Skeletal muscle satellite cell (primary cell): ENCODE data around the gene NPAS3.

Source experiments
- H3K27me3 ChIP-seq: 2 replicates; pipeline ENCODE4 v1.7.0; 2013; ENCODE audit warnings: low read length; ENCODE audit not compliant: control insufficient read depth, insufficient read depth
- H3K36me3 ChIP-seq: 2 replicates; pipeline ENCODE4 v1.7.0; 2013; ENCODE audit warnings: mild to moderate bottlenecking, control low read depth, low read length; ENCODE audit not compliant: insufficient read depth
- H3K4me1 ChIP-seq: 2 replicates; pipeline ENCODE4 v1.7.0; 2013; ENCODE audit warnings: low read length; ENCODE audit not compliant: control insufficient read depth, insufficient read depth
- H3K4me2 ChIP-seq: 2 replicates; pipeline ENCODE4 v1.7.0; 2013; ENCODE audit warnings: mild to moderate bottlenecking, low read length
- H3K4me3 ChIP-seq: 2 replicates; pipeline ENCODE4 v1.7.0; 2013; ENCODE audit warnings: low read length
- H3K9ac ChIP-seq: 2 replicates; pipeline ENCODE4 v1.7.0; 2013; ENCODE audit warnings: mild to moderate bottlenecking, low read depth, low read length, moderate library complexity
- H3K9me3 ChIP-seq: replicated peaks from 2 replicates; pipeline ENCODE4 v1.7.0; 2013; ENCODE audit warnings: mild to moderate bottlenecking, control low read depth, low read length

The NPAS3 gene

GRCh38 chr14:33349871-33350270, 411.2 kb downstream of the NPAS3 start:
- no peaks in the 10 kb centered on the region for H3K9me3 ChIP-seq
- H3K9ac ChIP-seq, result no peak overlapping the region
- H3K36me3 ChIP-seq, result no peaks in the 10 kb centered on the region
- H3K4me3 ChIP-seq, result no peak overlapping the region
- H3K27me3 ChIP-seq, result no peaks in the 10 kb centered on the region
- no peak overlapping the region for H3K4me2 ChIP-seq
- H3K4me1 ChIP-seq, result no peaks in the 10 kb centered on the region

GRCh38 chr14:33350366-33350990, 411.8 kb downstream of the NPAS3 start:
- Histone ChIP-seq H3K4me1 (no peaks in the 10 kb centered on the region), H3K27me3 (no peaks in the 10 kb centered on the region), H3K4me3 (no peak overlapping the region)

GRCh38 chr14:33352821-33353220, 414.1 kb downstream of the NPAS3 start:
- Histone ChIP-seq H3K9me3 (no peaks in the 10 kb centered on the region), H3K36me3 (no peaks in the 10 kb centered on the region), H3K4me2 (no peak overlapping the region), H3K27me3 (no peaks in the 10 kb centered on the region), H3K9ac (no peak overlapping the region), H3K4me1 (no peaks in the 10 kb centered on the region), H3K4me3 (no peak overlapping the region)

More at GRCh38 chr14:33350366-33350990, 411.8 kb downstream of the NPAS3 start:
- Histone ChIP-seq H3K36me3 (no peaks in the 10 kb centered on the region), H3K4me2 (no peak overlapping the region), H3K9me3 (no peaks in the 10 kb centered on the region), H3K9ac (no peak overlapping the region)

- Histone ChIP-seq H3K36me3 (no peaks in the 10 kb centered on the region), H3K27me3 (no peaks in the 10 kb centered on the region), H3K4me2 (no peak overlapping the region), H3K4me3 (no peak overlapping the region), H3K9me3 (no peaks in the 10 kb centered on the region), H3K4me1 (no peaks in the 10 kb centered on the region), H3K9ac (no peak overlapping the region)
Measured at GRCh38 chr14:33356181-33356580, 417.5 kb downstream of the NPAS3 start.

GRCh38 chr14:33357225-33358010, 418.7 kb downstream of the NPAS3 start:
- no peak overlapping the region for H3K4me3 ChIP-seq
- H3K9ac ChIP-seq, result no peak overlapping the region
- H3K36me3 ChIP-seq, result no peaks in the 10 kb centered on the region
- H3K4me2 ChIP-seq, result no peak overlapping the region
- no peaks in the 10 kb centered on the region for H3K4me1 ChIP-seq
- no peaks in the 10 kb centered on the region for H3K9me3 ChIP-seq
- no peaks in the 10 kb centered on the region for H3K27me3 ChIP-seq

- Histone ChIP-seq H3K4me3 (no peak overlapping the region), H3K9me3 (no peaks in the 10 kb centered on the region), H3K9ac (no peak overlapping the region), H3K4me1 (no peaks in the 10 kb centered on the region), H3K36me3 (no peaks in the 10 kb centered on the region), H3K4me2 (peak overlapping the region; percentile 8), H3K27me3 (no peaks in the 10 kb centered on the region)
Measured at GRCh38 chr14:33359288-33359881, 420.7 kb downstream of the NPAS3 start.

- Histone ChIP-seq H3K36me3 (no peaks in the 10 kb centered on the region), H3K9ac (no peak overlapping the region), H3K4me1 (no peaks in the 10 kb centered on the region), H3K27me3 (no peaks in the 10 kb centered on the region), H3K9me3 (no peaks in the 10 kb centered on the region), H3K4me2 (no peak overlapping the region), H3K4me3 (no peak overlapping the region)
Measured at GRCh38 chr14:33362934-33363333, 424.3 kb downstream of the NPAS3 start.

- no peak overlapping the region for H3K9ac ChIP-seq
- H3K27me3 ChIP-seq, result no peaks in the 10 kb centered on the region
- no peaks in the 10 kb centered on the region for H3K36me3 ChIP-seq
- no peaks in the 10 kb centered on the region for H3K4me1 ChIP-seq
- H3K9me3 ChIP-seq, result no peaks in the 10 kb centered on the region
- H3K4me2 ChIP-seq, result no peak overlapping the region
- no peak overlapping the region for H3K4me3 ChIP-seq
Measured at GRCh38 chr14:33363682-33364081, 425.0 kb downstream of the NPAS3 start.

GRCh38 chr14:33364466-33364865, 425.8 kb downstream of the NPAS3 start:
- H3K4me1 ChIP-seq, result no peaks in the 10 kb centered on the region
- H3K9ac ChIP-seq, result no peak overlapping the region
- H3K4me2 ChIP-seq, result no peak overlapping the region
- H3K4me3 ChIP-seq, result no peak overlapping the region
- H3K36me3 ChIP-seq, result no peaks in the 10 kb centered on the region
- no peaks in the 10 kb centered on the region for H3K27me3 ChIP-seq
- H3K9me3 ChIP-seq, result no peaks in the 10 kb centered on the region

GRCh38 chr14:33369041-33369440, 430.4 kb downstream of the NPAS3 start:
- H3K36me3 ChIP-seq, result no peaks in the 10 kb centered on the region
- H3K4me2 ChIP-seq, result no peak overlapping the region
- H3K9ac ChIP-seq, result no peak overlapping the region
- no peak overlapping the region for H3K4me3 ChIP-seq
- no peaks in the 10 kb centered on the region for H3K4me1 ChIP-seq
- no peaks in the 10 kb centered on the region for H3K27me3 ChIP-seq
- H3K9me3 ChIP-seq, result no peaks in the 10 kb centered on the region

GRCh38 chr14:33369972-33370371, 431.3 kb downstream of the NPAS3 start:
- H3K4me1 ChIP-seq, result no peaks in the 10 kb centered on the region
- H3K9me3 ChIP-seq, result no peaks in the 10 kb centered on the region
- no peak overlapping the region for H3K4me2 ChIP-seq
- H3K4me3 ChIP-seq, result no peak overlapping the region
- no peaks in the 10 kb centered on the region for H3K36me3 ChIP-seq
- no peak overlapping the region for H3K9ac ChIP-seq
- H3K27me3 ChIP-seq, result no peaks in the 10 kb centered on the region
